GM12873 (cell line): ENCODE data around the gene ZNF674.

ENCODE experiments used
- TF ChIP-seq, protein P1 (sequence below): IDR thresholded peaks from 2 replicates; pipeline ENCODE4 v1.5.1; 2012; ENCODE audit warnings: low read depth, mild to moderate bottlenecking, moderate library complexity, low read length, control low read depth; ENCODE audit not compliant: insufficient read depth; ENCODE audit errors: missing control alignments

The ZNF674 gene

DNA sequence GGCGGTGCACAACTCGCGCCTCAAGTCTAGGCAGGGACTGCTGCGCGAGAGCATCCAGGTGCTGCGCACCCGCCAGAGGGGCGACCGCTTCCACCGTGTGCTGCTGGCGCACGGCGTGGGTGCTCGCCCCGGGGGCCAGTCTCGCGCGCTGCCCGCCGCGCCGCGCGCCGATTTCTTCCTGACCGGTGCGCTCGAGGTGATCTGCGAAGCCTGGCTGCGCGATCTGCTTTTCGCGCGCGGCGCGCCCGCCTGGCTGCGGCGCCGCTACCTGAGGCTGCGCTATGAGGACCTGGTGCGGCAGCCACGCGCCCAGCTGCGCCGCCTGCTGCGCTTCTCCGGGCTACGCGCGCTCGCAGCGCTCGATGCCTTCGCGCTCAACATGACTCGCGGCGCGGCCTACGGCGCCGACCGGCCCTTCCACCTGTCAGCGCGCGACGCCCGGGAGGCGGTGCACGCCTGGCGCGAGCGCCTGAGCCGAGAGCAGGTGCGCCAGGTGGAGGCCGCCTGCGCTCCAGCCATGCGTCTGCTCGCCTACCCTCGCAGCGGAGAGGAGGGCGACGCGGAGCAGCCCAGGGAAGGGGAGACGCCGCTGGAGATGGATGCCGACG, 29.7 kb upstream of the ZNF674 start:
- TF ChIP-seq, protein P1, sequence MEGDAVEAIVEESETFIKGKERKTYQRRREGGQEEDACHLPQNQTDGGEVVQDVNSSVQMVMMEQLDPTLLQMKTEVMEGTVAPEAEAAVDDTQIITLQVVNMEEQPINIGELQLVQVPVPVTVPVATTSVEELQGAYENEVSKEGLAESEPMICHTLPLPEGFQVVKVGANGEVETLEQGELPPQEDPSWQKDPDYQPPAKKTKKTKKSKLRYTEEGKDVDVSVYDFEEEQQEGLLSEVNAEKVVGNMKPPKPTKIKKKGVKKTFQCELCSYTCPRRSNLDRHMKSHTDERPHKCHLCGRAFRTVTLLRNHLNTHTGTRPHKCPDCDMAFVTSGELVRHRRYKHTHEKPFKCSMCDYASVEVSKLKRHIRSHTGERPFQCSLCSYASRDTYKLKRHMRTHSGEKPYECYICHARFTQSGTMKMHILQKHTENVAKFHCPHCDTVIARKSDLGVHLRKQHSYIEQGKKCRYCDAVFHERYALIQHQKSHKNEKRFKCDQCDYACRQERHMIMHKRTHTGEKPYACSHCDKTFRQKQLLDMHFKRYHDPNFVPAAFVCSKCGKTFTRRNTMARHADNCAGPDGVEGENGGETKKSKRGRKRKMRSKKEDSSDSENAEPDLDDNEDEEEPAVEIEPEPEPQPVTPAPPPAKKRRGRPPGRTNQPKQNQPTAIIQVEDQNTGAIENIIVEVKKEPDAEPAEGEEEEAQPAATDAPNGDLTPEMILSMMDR = no peak

DNA sequence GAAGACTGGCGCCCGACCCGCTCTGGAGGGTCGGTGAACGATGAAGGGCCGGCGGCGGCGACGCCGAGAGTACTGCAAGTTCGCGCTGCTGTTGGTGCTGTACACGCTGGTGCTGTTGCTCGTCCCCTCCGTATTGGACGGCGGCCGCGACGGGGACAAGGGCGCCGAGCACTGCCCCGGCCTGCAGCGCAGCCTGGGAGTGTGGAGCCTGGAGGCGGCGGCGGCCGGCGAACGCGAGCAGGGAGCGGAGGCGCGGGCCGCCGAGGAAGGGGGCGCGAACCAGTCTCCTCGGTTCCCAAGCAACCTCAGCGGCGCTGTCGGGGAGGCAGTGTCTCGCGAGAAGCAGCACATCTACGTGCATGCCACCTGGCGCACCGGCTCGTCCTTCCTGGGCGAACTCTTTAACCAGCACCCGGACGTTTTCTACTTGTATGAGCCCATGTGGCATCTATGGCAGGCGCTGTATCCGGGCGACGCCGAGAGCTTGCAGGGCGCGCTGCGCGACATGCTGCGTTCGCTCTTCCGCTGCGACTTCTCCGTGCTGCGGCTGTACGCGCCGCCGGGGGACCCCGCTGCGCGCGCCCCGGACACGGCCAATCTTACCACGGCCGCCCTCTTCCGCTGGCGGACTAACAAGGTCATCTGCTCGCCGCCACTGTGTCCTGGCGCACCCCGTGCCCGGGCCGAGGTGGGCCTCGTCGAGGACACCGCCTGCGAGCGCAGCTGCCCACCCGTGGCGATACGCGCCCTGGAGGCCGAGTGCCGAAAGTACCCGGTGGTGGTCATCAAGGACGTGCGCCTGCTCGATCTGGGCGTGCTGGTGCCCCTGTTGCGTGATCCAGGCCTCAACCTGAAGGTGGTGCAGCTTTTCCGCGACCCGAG, 28.9 kb upstream of the ZNF674 start:
- TF ChIP-seq, protein P1 = no peak

DNA sequence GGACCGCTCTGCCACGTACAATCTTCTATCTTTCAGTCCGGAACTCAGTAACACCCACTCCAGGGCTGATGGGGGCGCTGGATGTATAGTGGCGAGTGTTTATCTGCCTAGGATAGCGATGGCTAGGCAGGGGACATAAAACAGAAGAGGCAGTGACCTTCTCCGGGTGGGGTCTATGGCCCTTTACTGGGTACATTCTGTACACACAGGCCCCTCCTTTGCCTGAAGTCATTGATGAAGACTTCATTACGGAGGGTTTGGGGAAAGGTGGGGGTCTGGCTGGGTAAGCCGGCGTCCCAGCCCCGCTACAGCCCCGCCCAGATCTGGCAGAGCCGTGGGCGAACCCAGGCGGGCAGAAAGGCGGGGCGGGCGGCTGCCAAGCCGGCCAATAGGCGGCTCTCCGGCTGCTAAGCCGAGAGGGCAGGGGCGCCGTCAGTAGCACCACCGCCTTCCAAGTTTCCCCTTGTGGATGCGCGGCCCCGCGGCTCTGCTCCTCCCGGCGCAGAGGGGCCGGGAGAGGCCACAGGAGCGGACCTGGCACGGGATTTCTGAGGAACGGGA, 28.2 kb upstream of the ZNF674 start, which contains the start of gene CHST7:
Gene CHST7 (plus strand): TSS at position 435 of the 561 bp plus-strand sequence. CDS start 167 bp downstream, outside the sequence.
- TF ChIP-seq, protein P1 = peak; percentile 3

DNA sequence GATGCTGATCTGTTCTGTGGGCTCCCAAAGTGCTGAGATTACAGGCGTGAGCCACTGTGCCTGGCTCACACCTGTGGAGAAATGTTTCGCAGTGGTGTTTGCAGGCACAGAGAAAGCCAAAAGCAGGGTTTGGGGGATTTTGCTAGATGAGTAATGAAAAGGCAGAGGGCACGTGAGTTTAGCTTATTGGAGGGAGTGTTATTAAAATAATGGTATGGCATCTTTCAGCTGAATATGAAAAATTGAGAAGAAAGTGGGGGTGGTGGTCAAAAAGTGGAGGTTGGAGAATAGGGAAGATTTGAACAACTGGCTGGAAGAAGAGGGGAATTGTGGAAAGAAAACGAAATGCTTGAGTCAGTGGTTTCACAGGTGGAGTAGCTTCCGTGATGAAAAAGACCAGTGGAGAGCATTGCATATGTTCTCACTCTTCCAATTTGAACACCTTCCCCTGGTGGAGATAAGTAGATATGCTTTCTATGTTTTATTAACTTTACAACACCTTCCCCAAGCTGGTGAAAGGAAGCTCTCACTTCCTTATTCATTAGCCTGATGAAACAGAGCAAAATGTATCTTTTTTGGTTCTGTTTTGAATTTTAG, 27.2 kb upstream of the ZNF674 start:
- TF ChIP-seq, protein P1 = peak; percentile 52

DNA sequence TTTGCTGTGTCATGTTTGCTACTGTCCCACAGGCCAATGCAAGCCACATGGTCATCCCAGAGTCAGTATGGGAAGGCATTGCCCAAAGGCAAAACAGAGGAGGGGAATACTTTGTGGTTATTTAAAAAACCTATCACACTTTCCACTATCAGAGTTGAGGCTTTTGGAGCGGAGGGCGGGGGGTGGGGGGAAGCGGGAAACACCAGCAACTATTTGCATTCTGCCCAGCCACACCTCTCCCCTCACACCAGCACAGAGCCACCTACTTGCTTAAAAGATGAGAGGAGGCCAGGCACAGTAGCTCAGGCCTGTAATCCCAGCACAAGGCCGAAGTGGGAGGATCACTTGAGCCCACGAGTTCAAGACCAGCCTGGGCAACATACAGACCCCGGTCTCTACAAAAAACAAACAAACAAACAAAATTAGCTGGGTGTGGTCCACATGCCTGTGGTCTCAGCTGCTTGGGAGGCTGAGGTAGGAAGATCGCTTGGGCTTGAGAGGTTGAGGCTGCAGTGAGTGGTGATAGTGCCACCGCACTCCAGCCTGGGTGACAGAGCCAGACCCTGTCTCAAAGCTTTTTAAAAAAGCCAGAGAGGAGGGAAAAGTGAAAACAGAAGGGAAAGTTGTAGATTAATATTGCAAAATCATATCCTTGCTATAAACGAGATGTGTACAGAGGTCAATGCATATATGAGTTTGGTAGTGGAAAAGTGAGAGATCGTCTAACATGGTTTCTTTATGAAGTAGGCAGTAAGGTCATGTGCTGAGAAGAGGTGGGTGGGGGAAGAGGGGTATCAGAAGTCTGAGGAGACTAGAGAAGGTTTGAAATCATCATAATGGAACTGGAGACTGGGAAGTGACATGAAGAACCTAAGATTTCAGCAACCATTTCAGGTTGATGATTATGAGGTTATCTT, 26.5 kb upstream of the ZNF674 start:
- TF ChIP-seq, protein P1 = no peak

DNA sequence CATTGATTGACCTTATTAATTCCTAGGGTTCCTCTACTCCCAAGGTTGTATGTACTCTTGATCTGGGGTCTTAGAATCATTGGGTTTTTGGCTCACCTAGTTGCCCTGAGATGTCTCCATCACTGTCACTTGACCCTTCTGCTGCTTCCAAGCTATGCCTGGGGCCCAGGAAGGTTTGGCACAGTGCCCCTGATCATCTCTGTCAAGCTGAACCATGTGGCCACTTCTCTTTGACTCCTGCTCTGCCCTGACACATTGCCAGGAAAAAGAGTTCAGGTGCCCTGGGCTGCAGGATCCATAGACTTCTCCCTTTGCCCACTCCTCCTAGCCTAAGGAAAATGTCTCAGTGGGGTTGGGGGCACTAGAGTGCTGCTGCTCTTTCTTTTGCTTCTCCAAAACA, 24.4 kb upstream of the ZNF674 start:
- TF ChIP-seq, protein P1 = no peak
